HepG2 (cell line): ENCODE results near the gene SOX4. TPM values are rescaled to one million over a fixed set of nuclear protein-coding genes. Genes with fewer than 3 reads are reported as not detected.

Experiments used
- ATAC-seq: fragments of 200-7000 bp; cut with Tn5 transposase; 3 replicates; pipeline ENCODE4 v1.9.1; 2020; ENCODE audit warnings: mild to moderate bottlenecking, moderate library complexity
- BruUV-seq: library from RNA; stranded (reverse); fragments of 400-500 nt; replicated peaks from 2 replicates; lab custom pipeline; 2021; lab: Mats Ljungman, UMichigan
- CTCF ChIA-PET: fragments of 300-600 bp; formaldehyde crosslinking; extraction: SDS; loops from one replicate; lab custom pipeline; 2021; ENCODE audit warnings: low total read pairs, inconsistent platforms, low intra/inter-chr PET ratio; lab: Yijun Ruan, JAX
- POLR2A ChIA-PET: fragments of 350-600 bp; sonication (Branson Sonifier 250); formaldehyde crosslinking; loops from one replicate; lab custom pipeline; 2020; ENCODE audit warnings: antibody characterized with exemption, inconsistent platforms; lab: Yijun Ruan, JAX
- DNase-seq: peaks from one replicate; pipeline ENCODE4 v3.0.0-alpha.2; 2015; ENCODE audit warnings: low spot score
- FAIRE-seq: peaks from 3 replicates; lab custom pipeline; 2011; peaks lifted over from hg19 to GRCh38; lab: Jason Lieb, UNC
- H2AFZ ChIP-seq: one replicate; pipeline ENCODE4 v1.6.1; 2011; ENCODE audit warnings: low read length, inconsistent platforms
- H3K27ac ChIP-seq: fragments of 300-600 bp; 3 replicates; pipeline ENCODE4 v1.8.0; 2011; ENCODE audit warnings: mixed run types, mild to moderate bottlenecking, mixed read lengths, low read length, inconsistent platforms; ENCODE audit not compliant: insufficient read depth; ENCODE audit errors: extremely low read length
- H3K27me3 ChIP-seq, 2 experiments: fragments of 200-600 bp in 1 of 2; 2 replicates in 1 of 2; 3 replicates in 1 of 2; pipeline versions ENCODE4 v1.6.0 to v1.8.0; 2011; ENCODE audit warnings: low read length in 2 of 2, mild to moderate bottlenecking in 2 of 2, moderate library complexity in 2 of 2, inconsistent platforms in 1 of 2; ENCODE audit not compliant: insufficient read depth in 2 of 2, control insufficient read depth in 1 of 2
- H3K36me3 ChIP-seq, 2 experiments: fragments of 200-600 bp in 1 of 2; replicated peaks in 1 of 2; 2 replicates in 1 of 2; 3 replicates in 1 of 2; pipeline versions ENCODE4 v1.5.1 to v1.8.0; 2011; ENCODE audit warnings: low read length in 2 of 2, inconsistent platforms in 1 of 2; ENCODE audit not compliant: insufficient read depth in 2 of 2, control insufficient read depth in 1 of 2
- H3K4me1 ChIP-seq: 2 replicates; pipeline ENCODE4 v1.5.1; 2012; ENCODE audit warnings: low read length, inconsistent platforms; ENCODE audit not compliant: insufficient read depth
- H3K4me2 ChIP-seq: 2 replicates; pipeline ENCODE4 v1.6.0; 2011; ENCODE audit warnings: low read depth, low read length, inconsistent platforms
- H3K4me3 ChIP-seq, 3 experiments: fragments of 200-600 bp in 1 of 3; sonication (generic), shearing (Covaris generic) in 1 of 3; replicated peaks in 1 of 3; 2 replicates each; pipeline ENCODE4 v1.5.1; 2011 to 2016; ENCODE audit warnings: low read length in 3 of 3, inconsistent platforms in 2 of 3, low read depth in 2 of 3, mild to moderate bottlenecking in 2 of 3, control low read depth in 1 of 3, mixed read lengths in 1 of 3; ENCODE audit not compliant: insufficient read depth in 1 of 3
- H3K79me2 ChIP-seq: one replicate; pipeline ENCODE4 v1.6.1; 2011; ENCODE audit warnings: low read length, inconsistent platforms; ENCODE audit not compliant: insufficient read depth
- H3K9ac ChIP-seq: 2 replicates; pipeline ENCODE4 v1.6.0; 2011; ENCODE audit warnings: mild to moderate bottlenecking, low read depth, low read length, inconsistent platforms; ENCODE audit not compliant: insufficient read depth
- H3K9me3 ChIP-seq: 2 replicates; pipeline ENCODE4 v1.5.1; 2012; ENCODE audit warnings: mild to moderate bottlenecking, low read length
- H4K20me1 ChIP-seq: 2 replicates; pipeline ENCODE4 v1.6.0; 2011; ENCODE audit warnings: inconsistent platforms, mild to moderate bottlenecking, low read length, moderate library complexity; ENCODE audit not compliant: insufficient read depth
- AHR ChIP-seq: IDR thresholded peaks from 2 replicates; pipeline ENCODE4 v1.6.1; 2018; ENCODE audit warnings: missing genetic modification reagents, missing compliant biosample characterization
- HNRNPUL1 ChIP-seq: fragments of 200-400 bp; formaldehyde crosslinking; IDR thresholded peaks from 2 replicates; pipeline ENCODE4 v1.6.1; 2017; ENCODE audit warnings: low read depth, mild to moderate bottlenecking, low read length, moderate library complexity
- ZBTB43 ChIP-seq: sonication (generic); formaldehyde crosslinking; conservative IDR thresholded peaks from 2 replicates; pipeline ENCODE4 v1.4.0; 2020; ENCODE audit warnings: missing genetic modification reagents
- ZKSCAN8 ChIP-seq: IDR thresholded peaks from 2 replicates; pipeline ENCODE4 v1.6.1; 2016; ENCODE audit warnings: borderline replicate concordance, missing genetic modification reagents, missing compliant biosample characterization
- ZNF124 ChIP-seq: sonication (generic); formaldehyde crosslinking; IDR thresholded peaks from 2 replicates; pipeline ENCODE4 v1.4.0; 2020; ENCODE audit warnings: missing genetic modification reagents
- ZNF574 ChIP-seq: sonication (generic); formaldehyde crosslinking; IDR thresholded peaks from 2 replicates; pipeline ENCODE4 v1.4.0; 2020; ENCODE audit warnings: missing genetic modification reagents
- ZSCAN31 ChIP-seq: sonication (generic); formaldehyde crosslinking; IDR thresholded peaks from 2 replicates; pipeline ENCODE4 v1.5.0; 2020; ENCODE audit warnings: low read depth, mild to moderate bottlenecking, missing genetic modification reagents
- WGBS: methylation state at CpG from one replicate; pipeline ENCODE4 v1.1.6; 2017; ENCODE audit warnings: low lambda C conversion rate; 5-methylcytosine and 5-hydroxymethylcytosine counted together
- in situ Hi-C: cut with HindIII; loops from 2 replicates; pipeline ENCODE4 v1.10.0; 2017; ENCODE audit warnings: low pct_unique_long_range_greater_than_20kb; ENCODE audit not compliant: extremely low pct_ligation_motif_present
- intact Hi-C: fragments of 100-400 bp; cut with micrococcal nuclease; formaldehyde crosslinking; loops from one replicate; pipeline ENCODE4 v1.10.0; 2022; ENCODE audit not compliant: unreplicated experiment
- polyA plus RNA-seq, 8 experiments: library from polyadenylated mRNA; depleted of rRNA in 3 of 8; stranded (reverse) in 7 of 8; unstranded in 1 of 8; fragments of >200 nt; fragmentation: Illumina TruSeq in 4 of 8; extraction: Trizol in 4 of 8; gene quantifications; 2 replicates each; pipeline versions ENCODE4 v1.2.1 to v1.2.3, GENCODE V29; 2011 to 2016; ENCODE audit warnings: low read depth in 4 of 8, missing spikeins in 1 of 8, mixed read lengths in 1 of 8; ENCODE audit not compliant: insufficient read depth in 1 of 8
- total RNA-seq, 5 experiments: library from RNA; depleted of rRNA; stranded (reverse); fragments of >200 nt; fragmentation: Illumina TruSeq; extraction: Trizol; gene quantifications; 2 replicates each; pipeline ENCODE4 v1.2.3, GENCODE V29; 2016; ENCODE audit warnings: low read depth in 1 of 5

The SOX4 gene
- total and polyA plus RNA-seq, 2 of the 13 experiments (the other 11 are each of a cell fraction or from before 2014, with no cell fraction given), result 2.6 to 3.4 TPM

GRCh38 chr6:21559238-21559637, 34.3 kb upstream of the SOX4 start:
- Histone ChIP-seq H3K36me3 (no peaks in the 10 kb centered on the region), H3K27me3 (0 out of 5 replicates have a peak, but pooled peaks cover 0 to 3% of the 10 kb centered on the region in 2 experiments), H4K20me1 (no peaks in the 10 kb centered on the region), H2AFZ (no peak overlapping the region), H3K4me1 (no peaks in the 10 kb centered on the region), H3K4me3 (no peak overlapping the region), H3K9ac (no peak overlapping the region), H3K27ac (no peak overlapping the region), H3K9me3 (no peaks in the 10 kb centered on the region), H3K4me2 (no peak overlapping the region), H3K79me2 (no peaks in the 10 kb centered on the region)
- ChIA-PET POLR2A (no interaction called here), CTCF (no interaction called here)
- no TSS peak for BruUV-seq
- in situ Hi-C loops (no loop called here), intact Hi-C loops (no loop called here)
- 35% methylated on average over 3 of the region's 3 CpGs for WGBS
- ATAC-seq, result no peak
- no peak for FAIRE-seq
- TF ChIP-seq ZNF124 (CRISPR knock-in tag) (no peak), ZNF574 (CRISPR knock-in tag) (no peak), AHR (CRISPR knock-in tag) (no peak), HNRNPUL1 (no peak), ZBTB43 (CRISPR knock-in tag) (no peak), ZSCAN31 (CRISPR knock-in tag) (no peak), ZKSCAN8 (no peak)
- no peak for DNase-seq
